ENCODE results near the gene MON1A. TPM values are rescaled to one million over a fixed set of nuclear protein-coding genes. Genes with fewer than 3 reads are reported as not detected.
A peak's percentile ranks its signal among the peaks of the same experiment; 100 is the strongest.

Gene MON1A
- total and polyA plus RNA-seq, 2 of the 8 experiments (the other 6 are each of a cell fraction or from before 2014, with no cell fraction given): 10.3 to 14.1 TPM

- Histone ChIP-seq H4K91ac (replicated peaks; ENCODE audit: insufficient read length, low read length) (no peak overlapping the region), H3K18ac (ENCODE audit: extremely low read depth, low read length) (no peak overlapping the region), H4K5ac (ENCODE audit: insufficient read length, low read depth, low read length) (no peak overlapping the region), H3K36me3 (ENCODE audit: control insufficient read depth in 2 of 4, insufficient read depth in 4 of 4, low read length in 3 of 4) (peaks cover 3 to 24% (median 14%) of the 10 kb centered on the region in 4 experiments), H3K14ac (ENCODE audit: insufficient read length) (no peak overlapping the region), H2BK5ac (ENCODE audit: low read depth, low read length) (no peak overlapping the region), H2AFZ (ENCODE audit: low read length) (no peak overlapping the region), H2BK20ac (ENCODE audit: low read length) (no peak overlapping the region), H3K4me1 (replicated peaks in 1 of 4; ENCODE audit: control insufficient read depth in 3 of 4, insufficient read depth in 4 of 4, low read length in 3 of 4) (peaks cover 0 to 3% (median 0%) of the 10 kb centered on the region in 4 experiments; a peak in 1 of 7 replicates), H2AK5ac (ENCODE audit: low read depth, low read length) (no peak overlapping the region), H4K20me1 (replicated peaks in 1 of 2; ENCODE audit: control insufficient read depth in 1 of 2, insufficient read depth in 2 of 2, low read length in 2 of 2) (peaks cover 0 to 4% of the 10 kb centered on the region in 2 experiments), H3K27me3 (replicated peaks in 1 of 4; ENCODE audit: control insufficient read depth in 3 of 4, extremely low read depth in 1 of 4, insufficient read depth in 3 of 4, low read length in 3 of 4) (no peaks in the 10 kb centered on the region), H3K4me2 (ENCODE audit: insufficient read depth in 1 of 2, low read depth in 2 of 2, low read length in 2 of 2) (no peak overlapping the region), H3K23me2 (ENCODE audit: low read depth, low read length) (no peaks in the 10 kb centered on the region), H3K56ac (replicated peaks; ENCODE audit: insufficient read length, low read depth, low read length) (no peak overlapping the region), H2BK12ac (ENCODE audit: low read depth, low read length) (no peak overlapping the region), H3K27ac (ENCODE audit: low read depth, low read length) (no peak overlapping the region), H4K8ac (ENCODE audit: extremely low read depth, insufficient read depth, low read length) (no peak overlapping the region), H3K4me3 (ENCODE audit: extremely low read depth in 1 of 4, insufficient read depth in 2 of 4, low read depth in 3 of 4, low read length in 4 of 4) (no peak overlapping the region), H2BK120ac (replicated peaks; ENCODE audit: low read depth, low read length) (no peak overlapping the region), H3K23ac (ENCODE audit: insufficient read length) (no peak overlapping the region), H3K9ac (replicated peaks in 1 of 4; ENCODE audit: extremely low read depth in 1 of 4, low read depth in 3 of 4, low read length in 3 of 4) (no peak overlapping the region), H3K79me1 (ENCODE audit: low read depth, low read length) (no peaks in the 10 kb centered on the region), H3K4ac (replicated peaks; ENCODE audit: insufficient read length, low read depth, low read length) (no peak overlapping the region), H3K9me3 (ENCODE audit: insufficient read depth in 2 of 2, low read depth in 1 of 2, low read length in 1 of 2) (no peaks in the 10 kb centered on the region), H3K79me2 (ENCODE audit: control insufficient read depth in 1 of 2, insufficient read depth in 2 of 2, low read length in 2 of 2) (no peaks in the 10 kb centered on the region; a peak in 1 of 4 replicates), H2BK15ac (ENCODE audit: low read length) (no peak overlapping the region)
- WGBS, 2 experiments (ENCODE audit: extremely low coverage in 1 of 2, insufficient coverage in 1 of 2, insufficient read length in 1 of 2, insufficient replicate concordance in 2 of 2, low coverage in 1 of 2, low lambda C conversion rate in 2 of 2, missing lambda C conversion rate in 1 of 2): 82% methylated on average over 2 of the region's 2 CpGs; no CpG with 5 or more reads in 1 of the 2 experiments
- FAIRE-seq: peak; percentile 19
- ChIA-PET POLR2A (ENCODE audit: partially characterized antibody) (no interaction called here), CTCF (ENCODE audit: partially characterized antibody) (no interaction called here)
- no peak for DNase-seq (ENCODE audit: low read depth in 1 of 2, low spot score in 2 of 2)
- no peak for TF ChIP-seq JUND (IDR thresholded peaks at IDR 0.05; ENCODE audit: low read length)
- no peak for TF ChIP-seq YY1 (IDR thresholded peaks at IDR 0.05; ENCODE audit: low read depth, low read length)
- TF ChIP-seq CBX5 (IDR thresholded peaks at IDR 0.05; ENCODE audit: low read depth, low read length): no peak
- no peak for TF ChIP-seq CHD1 (IDR thresholded peaks at IDR 0.05; ENCODE audit: low read depth, low read length)
- no peak for TF ChIP-seq TCF12 (IDR thresholded peaks at IDR 0.05; ENCODE audit: low read depth, low read length)
- no peak for TF ChIP-seq TEAD4 (IDR thresholded peaks at IDR 0.05; ENCODE audit: low read depth, low read length)
- TF ChIP-seq POU5F1 (IDR thresholded peaks at IDR 0.05; ENCODE audit: low read depth, low read length): no peak
- TF ChIP-seq SP2 (IDR thresholded peaks at IDR 0.05; ENCODE audit: low read length): no peak
- TF ChIP-seq CBX8 (IDR thresholded peaks at IDR 0.05; ENCODE audit: borderline replicate concordance, low read depth, low read length): no peak
- TF ChIP-seq HDAC2 (IDR thresholded peaks at IDR 0.05; ENCODE audit: borderline replicate concordance in 1 of 2, low read depth in 2 of 2, low read length in 2 of 2): no peak
- TF ChIP-seq BCL11A (IDR thresholded peaks at IDR 0.05; ENCODE audit: low read depth in 2 of 2, low read length in 2 of 2): no peak
- no peak for TF ChIP-seq CEBPB (IDR thresholded peaks at IDR 0.05; ENCODE audit: low read depth, low read length)
- TF ChIP-seq KDM1A (IDR thresholded peaks at IDR 0.05; ENCODE audit: borderline replicate concordance, low read length): no peak
- no peak for TF ChIP-seq MAFK (IDR thresholded peaks at IDR 0.05; ENCODE audit: low read depth, low read length)
Observed at GRCh38 chr3:49976942-49977341, 47.3 kb upstream of the MON1A start.
